NOMO-1 (cell line): Measurements from ENCODE around the gene DSG1.
"Not testable (repeated sequence)": the region's sequence is repeated elsewhere in the genome, so short reads cannot be mapped to it uniquely, and the experiment has no call there.

Source experiments
- DNase-seq, 2 experiments: peaks; one replicate each; lab custom pipeline; 2025; ENCODE audit not compliant: unreplicated experiment in 2 of 2; lab: John Stamatoyannopoulos, UW

Gene DSG1

DNA sequence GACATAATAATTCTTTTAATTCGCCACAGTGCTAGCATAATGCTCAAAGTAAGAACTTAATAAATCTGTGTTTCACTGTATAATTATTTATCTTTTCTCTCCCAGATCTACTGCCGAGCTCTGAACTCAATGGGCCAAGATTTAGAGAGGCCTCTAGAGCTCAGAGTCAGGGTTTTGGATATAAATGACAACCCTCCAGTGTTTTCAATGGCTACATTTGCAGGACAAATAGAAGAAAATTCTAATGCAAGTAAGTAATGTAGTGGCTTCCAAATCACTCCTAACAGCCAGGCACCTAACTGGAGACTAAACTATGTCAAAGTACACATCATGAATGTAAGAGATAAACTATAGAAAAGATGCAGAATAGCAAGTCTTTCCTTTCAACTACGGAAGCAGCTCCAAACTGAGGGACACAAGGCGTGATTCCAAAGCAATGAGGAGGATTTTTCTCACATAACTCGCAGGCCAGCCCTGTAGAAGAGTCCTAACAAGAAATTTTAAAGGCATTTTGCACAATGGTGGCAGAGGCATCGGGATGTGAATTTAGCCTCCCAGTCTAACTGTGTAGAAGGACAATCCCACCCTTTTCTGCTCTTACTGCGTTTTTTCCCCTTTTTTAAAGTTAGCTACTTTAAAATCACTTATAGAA lies 12.0 kb downstream of the DSG1 start:
- DNase-seq = no peak

DNA sequence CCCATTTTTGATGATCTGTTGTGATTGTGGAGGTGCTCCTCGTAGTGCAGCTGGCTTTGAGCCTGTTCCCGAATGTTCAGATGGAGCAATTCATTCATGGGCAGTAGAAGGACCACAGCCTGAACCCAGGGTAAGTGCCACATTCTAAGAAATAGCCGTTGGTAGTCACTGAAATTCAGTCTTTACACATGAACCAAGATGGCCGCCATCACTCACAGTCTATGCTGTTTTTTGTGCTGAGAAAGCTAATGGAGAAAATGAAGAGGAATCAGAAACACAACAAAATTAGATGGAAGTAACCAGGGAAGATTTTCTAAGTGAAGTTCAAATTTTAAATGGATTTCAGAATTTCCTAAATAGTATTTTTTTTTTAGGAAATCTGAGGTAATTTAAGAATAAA lies 25.5 kb downstream of the DSG1 start:
- DNase-seq = no peak

DNA sequence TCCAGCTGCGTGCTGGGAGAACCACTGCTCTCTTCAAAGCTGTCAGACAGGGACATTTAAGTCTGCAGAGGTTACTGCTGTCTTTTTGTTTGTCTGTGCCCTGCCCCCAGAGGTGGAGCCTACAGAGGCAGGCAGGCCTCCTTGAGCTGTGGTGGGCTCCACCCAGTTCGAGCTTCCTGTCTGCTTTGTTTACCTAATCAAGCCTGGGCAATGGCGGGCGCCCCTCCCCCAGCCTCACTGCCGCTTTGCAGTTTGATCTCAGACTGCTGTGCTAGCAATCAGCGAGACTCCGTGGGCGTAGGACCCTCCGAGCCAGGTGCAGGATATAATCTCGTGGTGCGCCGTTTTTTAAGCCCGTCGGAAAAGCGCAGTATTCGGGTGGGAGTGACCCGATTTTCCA lies 35.4 kb downstream of the DSG1 start:
- DNase-seq = not testable (repeated sequence)

DNA sequence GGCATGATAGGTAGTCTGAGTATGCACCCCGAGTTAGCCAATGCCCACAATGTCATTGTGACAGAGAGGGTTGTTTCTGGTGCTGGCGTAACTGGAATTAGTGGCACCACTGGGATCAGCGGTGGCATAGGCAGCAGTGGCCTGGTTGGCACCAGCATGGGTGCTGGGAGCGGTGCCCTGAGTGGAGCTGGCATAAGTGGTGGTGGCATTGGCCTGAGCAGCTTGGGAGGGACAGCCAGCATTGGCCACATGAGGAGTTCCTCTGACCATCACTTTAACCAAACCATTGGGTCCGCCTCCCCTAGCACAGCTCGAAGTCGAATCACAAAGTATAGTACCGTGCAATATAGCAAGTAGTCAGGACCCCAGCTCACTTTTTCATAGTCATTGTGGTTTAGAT lies 37.0 kb downstream of the DSG1 start:
- DNase-seq = no peak

DNA sequence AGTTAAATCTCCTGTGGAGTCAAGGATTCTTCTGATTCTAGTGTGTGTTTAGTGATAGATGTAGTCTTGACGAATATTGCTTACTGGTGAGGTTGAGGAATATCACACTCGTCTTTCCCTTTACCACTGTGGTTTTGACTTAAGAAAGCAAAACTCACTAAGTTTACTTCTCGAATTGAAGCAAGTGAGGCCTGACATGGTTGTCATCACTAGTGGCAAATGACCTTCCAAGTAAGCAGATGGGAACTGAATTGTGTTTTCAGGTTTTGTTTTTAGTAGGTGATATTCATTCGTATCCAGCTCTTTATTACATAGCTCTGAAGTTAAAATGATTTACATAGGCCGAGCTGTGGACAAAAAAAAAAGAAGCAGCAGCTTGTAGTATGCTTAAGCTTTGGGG lies 38.1 kb downstream of the DSG1 start:
- DNase-seq = no peak

DNA sequence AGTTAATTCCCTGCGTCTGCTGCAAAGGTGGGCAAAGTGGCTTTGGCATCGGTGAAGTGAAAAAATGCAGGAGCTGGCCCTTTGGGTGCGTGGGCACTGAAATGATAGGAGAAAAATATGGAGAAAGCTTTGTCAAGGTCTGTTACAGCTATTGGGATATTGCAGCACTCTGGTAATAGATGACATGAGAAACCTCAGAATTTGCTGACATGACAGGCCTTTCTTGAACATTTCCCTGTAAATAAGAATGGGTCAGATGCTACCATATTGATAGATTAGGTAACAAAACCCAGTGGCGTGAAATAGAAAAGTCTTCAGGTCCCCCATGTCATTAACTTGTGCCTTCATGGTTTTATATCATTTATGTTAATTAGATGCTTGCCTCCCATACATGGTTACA lies 46.2 kb downstream of the DSG1 start:
- DNase-seq = no peak

DNA sequence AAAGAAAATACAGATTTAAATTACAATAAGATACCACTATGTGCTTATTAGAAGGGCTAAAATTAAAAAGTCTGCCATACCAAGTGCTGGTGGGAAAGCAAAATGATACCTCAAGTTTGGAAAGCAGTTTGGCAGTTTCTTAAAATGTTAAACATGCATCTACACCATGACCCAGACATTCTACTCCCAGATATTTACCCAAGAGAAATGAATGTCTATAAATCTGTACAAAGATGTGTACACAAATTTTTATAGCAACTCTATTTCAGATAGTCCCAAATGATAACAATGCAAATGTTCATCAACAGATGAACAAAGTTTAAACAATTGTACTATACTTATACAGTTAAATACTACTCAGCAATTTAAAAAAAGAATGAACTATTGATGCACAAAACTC lies 51.5 kb downstream of the DSG1 start:
- DNase-seq = no peak

DNA sequence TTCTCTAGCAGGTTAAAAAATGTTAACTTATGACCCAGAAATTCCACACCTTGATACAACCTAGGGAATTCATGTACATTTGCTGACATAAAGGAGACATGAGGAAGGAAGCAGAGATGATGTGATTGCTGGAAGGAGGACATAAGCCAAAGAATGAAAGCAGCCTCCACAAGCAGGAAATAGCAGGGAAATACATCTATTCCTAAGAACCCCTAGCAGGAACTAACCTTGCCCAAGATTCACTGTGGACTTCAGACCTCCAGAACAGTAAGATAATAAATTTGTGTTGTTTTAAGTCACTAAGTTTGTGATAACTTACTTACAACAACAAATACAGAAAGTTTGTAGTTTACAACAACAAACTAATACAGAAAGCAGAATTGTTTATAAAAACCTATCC lies 54.0 kb downstream of the DSG1 start:
- no peak for DNase-seq

DNA sequence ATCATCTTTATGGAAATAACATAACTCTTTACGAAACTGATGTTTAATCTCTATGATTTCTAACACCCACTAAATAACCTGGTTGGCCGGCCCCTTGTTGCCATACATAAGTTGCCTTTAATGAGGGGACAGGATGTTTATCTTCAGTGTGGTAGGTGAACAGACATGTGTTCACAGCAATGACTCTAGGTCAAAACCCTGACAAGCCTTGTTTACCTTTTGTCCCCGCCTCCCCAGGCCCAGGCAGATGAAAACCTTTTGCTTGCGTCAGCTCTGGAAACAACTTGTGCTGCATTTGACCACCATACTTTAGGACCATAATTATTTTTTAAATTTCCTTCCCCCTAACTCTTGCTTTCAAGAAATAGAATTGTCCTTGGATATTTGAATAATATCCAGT lies 55.7 kb downstream of the DSG1 start:
- no peak for DNase-seq

DNA sequence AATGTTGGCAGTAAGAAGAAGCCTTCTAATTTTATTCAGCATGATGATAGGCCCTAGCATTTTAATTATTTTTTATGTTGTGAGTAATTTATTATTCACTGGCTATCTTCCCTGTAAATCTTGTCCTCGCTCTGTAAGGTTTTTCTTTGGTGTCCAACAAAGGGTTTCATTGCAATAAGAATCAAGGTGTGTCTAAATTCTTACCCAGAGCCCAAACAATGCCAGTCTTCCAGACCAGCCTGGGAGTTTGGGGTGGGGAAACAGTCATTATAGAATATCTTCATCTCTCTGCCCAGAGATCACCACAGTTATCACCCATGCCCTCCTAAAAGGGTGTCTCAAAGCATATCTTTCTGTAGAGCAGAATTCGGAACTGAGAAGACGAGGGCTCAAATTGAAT lies 58.5 kb downstream of the DSG1 start, which contains the start of gene DSG4:
DSG4 (plus strand) TSS at position 301 of the 400 bp plus-strand sequence. CDS start 135 bp downstream, outside the sequence.
- no peak for DNase-seq

DNA sequence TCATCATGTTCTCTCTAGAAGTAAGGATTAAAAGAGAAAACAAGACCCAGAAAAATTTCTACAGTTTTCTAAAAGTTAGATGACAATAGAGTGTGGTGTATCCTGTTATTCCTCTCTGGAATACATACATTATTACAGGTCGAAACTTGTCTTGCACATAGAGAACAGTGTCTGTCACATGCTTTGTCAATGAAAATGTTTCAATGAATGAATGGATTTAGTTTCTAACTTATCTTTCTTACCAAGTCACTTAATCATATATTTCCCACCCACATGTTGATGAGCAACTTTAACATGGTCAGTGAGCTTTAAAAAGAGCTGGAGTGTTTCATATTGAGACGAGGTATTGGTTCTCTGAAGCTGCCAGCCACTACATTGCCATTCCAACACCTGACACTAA lies 63.0 kb downstream of the DSG1 start:
- DNase-seq = no peak

DNA sequence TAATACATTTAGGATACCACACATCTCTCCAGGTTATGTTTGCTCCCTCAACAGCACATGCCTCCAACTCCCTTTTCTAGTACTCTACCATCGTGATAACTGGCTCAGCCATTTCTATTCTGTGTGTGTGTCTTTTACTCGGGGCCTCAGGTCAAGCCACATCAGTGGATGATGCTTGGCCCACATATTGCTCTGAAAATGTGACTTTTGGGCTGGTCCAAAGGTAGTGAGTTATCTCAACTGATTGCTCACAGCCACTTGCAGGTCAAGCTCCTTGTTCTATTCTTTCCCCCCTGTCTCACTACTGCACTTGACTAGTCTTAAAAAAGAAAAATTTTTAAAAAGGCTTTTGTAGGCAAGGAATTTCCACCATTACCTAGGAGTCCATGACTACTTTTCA lies 64.1 kb downstream of the DSG1 start:
- DNase-seq = no peak

DNA sequence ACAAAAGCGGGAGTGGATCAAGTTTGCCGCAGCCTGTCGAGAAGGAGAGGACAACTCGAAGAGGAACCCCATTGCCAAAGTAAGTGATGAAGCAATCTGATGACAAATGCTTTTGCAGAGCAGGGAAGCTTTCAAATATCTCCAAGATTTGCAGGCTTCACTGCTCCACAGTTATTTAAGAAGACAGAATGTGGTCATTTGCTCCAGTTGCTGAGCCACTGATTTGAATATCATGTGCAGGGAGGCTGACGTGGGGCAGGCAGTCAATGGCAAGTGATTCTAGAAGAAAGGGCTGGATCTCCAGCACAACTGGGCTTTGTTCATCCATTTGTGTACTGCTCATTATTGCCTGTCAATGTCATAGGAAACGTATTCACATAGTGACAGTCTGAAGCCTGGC lies 68.8 kb downstream of the DSG1 start:
- peak; percentile 22 to 77 for DNase-seq

DNA sequence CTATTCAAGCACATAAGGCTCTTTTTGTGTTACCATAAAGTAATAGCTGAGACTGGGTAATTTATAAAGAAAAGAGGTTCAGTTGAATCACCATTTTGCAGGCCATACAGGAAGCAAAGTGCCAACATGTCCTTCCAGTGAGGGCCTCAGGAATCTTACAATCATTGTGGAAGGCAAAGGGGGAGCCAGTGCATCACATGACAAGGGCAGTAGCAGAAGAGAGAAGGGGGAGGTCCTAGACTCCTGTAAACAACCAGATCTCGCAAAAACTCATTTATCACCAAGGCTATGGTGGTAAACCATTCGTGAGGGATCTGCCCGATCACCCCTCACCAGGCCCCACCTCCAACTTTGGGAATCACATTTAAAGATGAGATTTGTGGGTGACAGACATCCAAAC lies 75.3 kb downstream of the DSG1 start:
- no peak for DNase-seq

DNA sequence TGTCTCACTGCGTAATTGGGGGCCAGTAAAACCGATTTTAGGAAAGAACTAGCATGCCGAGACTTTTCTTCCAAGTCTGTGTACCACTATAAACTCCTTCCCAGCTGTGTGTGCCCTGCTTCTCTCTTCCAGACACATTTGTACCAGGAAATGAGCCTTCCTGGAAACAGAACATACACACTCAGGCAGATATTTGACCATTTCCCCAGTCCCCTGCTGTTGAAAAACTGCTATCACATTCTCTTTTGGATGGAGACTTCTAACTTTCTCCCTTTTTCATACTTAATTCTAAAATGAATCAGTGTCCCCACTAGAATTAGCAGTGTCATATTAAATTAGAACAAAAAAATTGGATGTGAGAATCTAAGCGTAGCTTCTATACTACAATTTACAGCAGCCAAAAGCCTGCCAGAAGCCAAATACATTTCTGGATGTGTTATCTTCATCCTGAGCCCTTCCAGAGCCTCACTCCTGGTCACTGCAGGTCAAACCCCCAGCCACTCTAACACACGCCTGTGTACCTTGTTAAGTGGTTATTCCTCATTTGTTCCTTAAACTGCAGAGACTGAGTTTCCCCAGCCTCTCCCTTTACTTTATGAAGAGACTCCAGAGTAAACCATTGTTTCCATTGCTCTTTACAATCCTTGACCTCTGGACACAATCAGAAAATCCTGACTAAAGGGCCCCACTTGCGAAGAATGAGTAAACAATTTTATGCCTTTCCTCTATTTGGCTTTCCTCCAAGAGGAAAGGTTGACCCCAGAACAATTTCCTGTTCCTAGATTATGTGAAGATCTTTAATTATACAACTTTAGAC lies 79.0 kb downstream of the DSG1 start:
- DNase-seq = no peak

DNA sequence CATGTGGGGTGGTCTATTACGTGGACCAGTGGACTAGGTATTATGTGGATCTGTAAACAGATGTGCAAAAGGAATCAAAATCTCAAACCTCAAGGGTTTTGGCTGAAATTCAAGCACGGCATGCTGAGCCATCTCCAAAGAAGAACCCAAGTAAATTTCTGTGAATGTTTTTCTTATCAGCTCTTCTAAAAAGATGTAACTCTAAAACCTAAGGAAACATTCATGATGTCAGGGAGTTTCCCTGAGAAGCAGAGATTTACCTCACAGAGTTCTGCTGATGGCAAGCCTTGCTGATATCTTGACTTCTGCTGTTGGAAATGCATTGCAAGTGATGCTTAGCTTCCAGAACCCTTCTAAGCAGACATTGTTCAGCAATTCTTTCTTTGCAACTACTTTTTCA lies 80.2 kb downstream of the DSG1 start:
- DNase-seq = no peak

DNA sequence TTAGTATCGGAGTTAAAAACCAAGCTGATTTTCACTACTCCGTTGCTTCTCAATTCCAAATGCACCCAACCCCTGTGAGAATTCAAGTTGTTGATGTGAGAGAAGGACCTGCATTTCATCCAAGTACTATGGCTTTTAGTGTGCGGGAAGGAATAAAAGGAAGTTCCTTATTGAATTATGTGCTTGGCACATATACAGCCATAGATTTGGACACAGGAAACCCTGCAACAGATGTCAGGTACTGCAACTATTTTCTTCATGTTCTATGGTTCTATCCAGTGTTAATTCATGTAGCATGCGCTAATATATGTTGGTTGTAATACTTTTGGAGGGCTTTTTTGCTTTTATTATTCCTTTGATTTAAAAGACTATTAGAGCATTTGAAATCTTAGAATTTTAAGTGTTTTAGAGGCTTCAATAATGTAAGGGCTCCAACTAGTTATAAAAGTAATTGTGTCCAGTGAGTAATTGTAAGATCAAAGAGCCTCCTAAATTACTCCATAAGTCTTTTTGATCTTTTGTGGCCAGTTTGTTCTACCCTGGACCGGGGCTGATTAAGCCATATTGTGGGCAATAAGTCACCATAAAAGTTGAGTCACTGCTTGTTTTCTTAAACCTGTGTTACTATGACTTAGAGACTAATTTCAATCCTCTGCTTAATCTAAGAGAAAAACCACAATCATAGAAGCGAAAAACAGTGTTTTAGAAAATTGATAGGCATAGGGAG lies 81.5 kb downstream of the DSG1 start:
- peak; percentile 9 to 52 for DNase-seq

DNA sequence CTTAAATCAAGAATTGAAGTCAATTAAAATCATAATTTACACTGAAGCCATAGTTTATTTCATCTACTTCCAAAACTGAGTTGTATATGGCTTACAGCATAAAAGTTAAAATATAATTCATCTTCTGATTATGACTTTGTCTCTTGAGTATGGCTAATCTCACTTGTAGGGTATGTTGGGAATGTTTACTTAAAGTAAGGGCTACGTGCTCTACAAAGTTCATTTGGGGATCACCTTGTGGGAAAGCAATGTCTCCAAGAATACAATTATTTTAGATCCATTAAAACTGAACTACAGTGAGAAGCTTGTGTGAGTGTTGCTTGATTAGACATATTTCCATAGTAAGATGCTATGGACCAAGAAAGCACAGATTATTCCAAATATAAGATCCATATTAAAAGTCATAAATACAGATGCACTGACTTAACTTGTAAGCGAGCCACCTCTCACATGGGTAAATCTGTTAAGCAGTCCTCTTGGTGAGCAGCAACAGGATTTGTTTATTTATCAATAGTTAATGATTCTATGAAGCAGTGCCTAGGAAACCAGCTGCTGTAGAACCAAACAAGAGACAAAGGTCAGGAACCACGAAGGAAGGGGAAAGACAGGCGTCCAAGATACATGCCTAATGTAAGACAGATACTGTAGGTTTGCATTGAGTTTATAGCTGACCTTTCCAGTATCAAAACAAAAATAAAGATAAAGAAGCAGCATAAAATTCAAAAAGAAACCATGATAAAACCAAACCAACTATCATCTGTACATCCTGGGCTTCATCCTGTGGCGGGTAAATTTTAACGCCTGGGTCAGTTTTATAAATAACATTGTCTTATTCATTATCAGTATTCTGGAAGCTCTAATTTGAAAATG lies 83.4 kb downstream of the DSG1 start:
- no peak for DNase-seq

DNA sequence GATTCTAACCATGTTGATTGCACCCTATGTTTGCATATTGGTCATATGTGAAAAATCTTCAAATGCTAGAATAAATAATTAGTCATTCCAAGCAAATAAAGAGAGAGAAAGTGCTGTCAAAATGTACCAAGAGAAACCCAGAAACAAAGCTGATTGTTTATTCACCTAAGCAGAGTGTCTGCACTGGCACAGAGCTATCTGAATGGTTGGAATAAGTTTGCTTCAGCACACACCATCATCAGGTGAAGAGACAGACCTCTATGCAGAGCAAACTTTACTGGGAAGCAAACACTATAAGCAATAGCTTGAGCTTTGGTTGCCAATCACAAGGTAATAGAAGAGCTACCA lies 84.0 kb downstream of the DSG1 start:
- no peak for DNase-seq

DNA sequence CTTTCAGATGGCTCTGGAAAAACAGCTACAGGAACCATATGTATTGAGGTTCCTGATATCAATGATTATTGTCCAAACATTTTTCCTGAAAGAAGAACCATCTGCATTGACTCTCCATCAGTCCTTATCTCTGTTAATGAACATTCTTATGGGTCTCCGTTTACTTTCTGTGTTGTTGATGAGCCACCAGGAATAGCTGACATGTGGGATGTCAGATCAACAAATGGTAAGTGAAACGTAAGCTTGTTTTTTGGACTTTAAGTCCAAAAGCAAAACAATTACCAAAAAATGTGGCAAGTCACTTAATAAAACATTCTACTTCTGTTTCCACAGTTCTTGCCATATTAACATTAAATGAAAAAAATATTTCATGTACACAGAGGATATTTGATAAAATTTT lies 85.4 kb downstream of the DSG1 start:
- no peak for DNase-seq
